RWPE1 (cell line): ENCODE data around the gene COPZ1.

Experiments used
- CTCF ChIA-PET: fragments of 350-600 bp; sonication (Branson Sonifier 250); formaldehyde crosslinking; extraction: SDS; loops from one replicate; lab custom pipeline; 2021; lab: Yijun Ruan, JAX
- POLR2A ChIA-PET: fragments of 400-600 bp; formaldehyde crosslinking; extraction: SDS; loops from one replicate; lab custom pipeline; 2020; ENCODE audit warnings: antibody characterized with exemption; ENCODE audit not compliant: low non-redundant PET; lab: Yijun Ruan, JAX
- DNase-seq: peaks from one replicate; pipeline ENCODE4 v3.0.0; 2012; ENCODE audit warnings: low spot score
- H3K27ac ChIP-seq: fragments of 450-650 bp; 2 replicates; pipeline ENCODE4 v1.5.1; 2017
- CTCF ChIP-seq: fragments of 450-650 bp; conservative IDR thresholded peaks from 2 replicates; pipeline ENCODE4 v1.5.1; 2017; ENCODE audit warnings: low read depth, mild to moderate bottlenecking

The COPZ1 gene

GRCh38 chr12:54392485-54393206, 67.7 kb downstream of the COPZ1 start:
- no peak for TF ChIP-seq CTCF
- H3K27ac ChIP-seq, result peak overlapping the region; percentile 87
- ChIA-PET CTCF (interaction anchor here (0.6 to 1.9 kb wide), 5 partner anchors 8 to 46 kb away, joined by 3 to 9 read pairs (median 3); no protein-coding TSS in a partner anchor), POLR2A (interaction anchor here (0.9 kb wide), 1 partner anchor 11 kb away, joined by 3 read pairs; no protein-coding TSS in a partner anchor)
- DNase-seq, result no peak

GRCh38 chr12:54393207-54393609, 68.3 kb downstream of the COPZ1 start:
- H3K27ac ChIP-seq, result peak overlapping the region; percentile 87
- DNase-seq, result no peak
- no peak for TF ChIP-seq CTCF
- ChIA-PET CTCF (interaction anchor here (0.6 to 1.9 kb wide), 6 partner anchors 11 to 106 kb away, joined by 3 to 9 read pairs (median 3); no protein-coding TSS in a partner anchor), POLR2A (interaction anchor here (0.9 kb wide), 1 partner anchor 12 kb away, joined by 3 read pairs; no protein-coding TSS in a partner anchor)

- H3K27ac ChIP-seq, result peak overlapping the region; percentile 87
- ChIA-PET CTCF (interaction anchor here (0.6 to 1.9 kb wide), 6 partner anchors 10 to 107 kb away, joined by 3 to 9 read pairs (median 3); no protein-coding TSS in a partner anchor), POLR2A (no interaction called here)
- no peak for TF ChIP-seq CTCF
- DNase-seq, result no peak
These were observed 68.8 kb downstream of the COPZ1 start for GRCh38 chr12:54393743-54394142.

- H3K27ac ChIP-seq, result peak overlapping the region; percentile 9; the same call in 1 of the 2 replicates
- POLR2A ChIA-PET, result no interaction called here
- DNase-seq, result peak; percentile 55
- CTCF ChIA-PET, result interaction anchor here (1.9 kb wide), 1 partner anchor 45 kb away, joined by 9 read pairs; no protein-coding TSS in a partner anchor
- TF ChIP-seq CTCF, result peak; percentile 74
These were observed 69.4 kb downstream of the COPZ1 start for GRCh38 chr12:54394281-54394719.

- CTCF ChIA-PET, result interaction anchor here (7.3 kb wide), 1 partner anchor 44 kb away, joined by 170 read pairs; no protein-coding TSS in a partner anchor
- POLR2A ChIA-PET, result no interaction called here
These were observed 70.1 kb downstream of the COPZ1 start for GRCh38 chr12:54394986-54395385.

More at GRCh38 chr12:54394986-54395385, 70.1 kb downstream of the COPZ1 start:
- no peak for TF ChIP-seq CTCF
- H3K27ac ChIP-seq, result peak overlapping the region; percentile 58
- DNase-seq, result no peak
